KBM-7 (cell line): Measurements from ENCODE around the gene TMEM53.
A peak's percentile ranks its signal among the peaks of the same experiment; 100 is the strongest.
"Not testable (repeated sequence)": the region's sequence is repeated elsewhere in the genome, so short reads cannot be mapped to it uniquely, and the experiment has no call there.

Experiments
- DNase-seq: peaks from one replicate; pipeline ENCODE4 v3.0.0-alpha.2; 2015
- in situ Hi-C: fragments of 300-500 bp; cut with MboI; formaldehyde crosslinking; loops from 2 replicates; pipeline ENCODE4 v1.14.3; 2020; ENCODE audit warnings: low sequenced_read_pairs, low pct_unique_long_range_greater_than_20kb, mixed read lengths

The TMEM53 gene

DNA sequence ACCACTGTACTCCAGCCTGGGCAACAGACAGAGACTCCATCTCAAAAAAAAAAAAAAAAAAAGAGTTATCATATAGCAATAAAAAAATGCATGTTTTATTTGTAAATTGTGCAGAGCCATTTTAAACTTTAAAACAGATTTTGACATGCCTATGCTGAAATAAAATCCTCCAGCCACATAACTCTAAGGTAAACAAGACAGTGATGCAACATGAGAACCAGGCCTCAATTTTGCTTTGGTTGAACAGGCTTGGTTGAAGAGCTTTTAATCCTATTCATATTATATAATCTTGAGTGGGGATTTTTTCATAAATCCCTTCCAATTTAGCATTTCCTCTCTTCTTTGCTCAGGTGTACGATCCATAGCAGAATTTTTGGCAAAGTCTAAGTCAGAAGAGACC is 26.3 kb upstream of the TMEM53 start:
- in situ Hi-C loops: no loop called here
- DNase-seq: no peak

DNA sequence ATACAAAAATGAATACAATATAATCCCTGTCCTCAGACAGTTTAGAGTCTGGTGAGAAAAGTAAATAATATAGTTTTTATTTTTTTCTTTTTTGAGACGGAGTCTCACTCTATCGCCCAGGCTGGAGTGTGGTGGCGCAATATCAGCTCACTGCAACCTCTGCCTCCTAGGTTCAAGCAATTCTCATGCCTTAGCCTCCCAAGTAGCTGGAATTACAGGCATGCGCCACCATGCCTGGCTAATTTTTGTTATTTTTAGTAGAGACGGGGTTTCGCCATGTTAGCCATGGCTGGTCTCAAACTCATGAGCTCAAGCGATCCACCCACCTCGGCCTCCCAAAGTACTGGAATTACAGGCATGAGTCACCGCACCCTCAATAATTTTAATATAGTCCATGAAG is 25.1 kb upstream of the TMEM53 start:
- in situ Hi-C loops, DNase-seq: not testable (repeated sequence)

DNA sequence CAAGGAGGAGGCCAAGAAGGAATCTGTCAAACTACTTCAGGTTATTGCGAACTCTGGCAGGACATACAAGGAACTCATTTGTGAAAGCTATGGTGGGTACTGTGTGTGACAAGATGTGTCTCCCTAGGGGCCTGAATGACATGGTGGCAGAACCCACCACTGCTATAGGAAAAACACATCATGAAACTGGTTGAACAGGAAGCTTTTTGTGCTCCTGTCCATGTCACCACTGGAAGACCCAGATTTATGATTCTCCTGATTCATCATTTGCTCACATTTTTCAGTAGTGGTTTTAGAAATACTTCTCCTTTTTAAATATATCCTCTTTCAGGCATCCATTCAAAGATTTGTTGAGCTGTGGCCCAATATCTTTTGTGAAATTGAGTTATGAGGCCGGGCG is 23.9 kb upstream of the TMEM53 start:
- in situ Hi-C loops: no loop called here
- peak; percentile 53 for DNase-seq

DNA sequence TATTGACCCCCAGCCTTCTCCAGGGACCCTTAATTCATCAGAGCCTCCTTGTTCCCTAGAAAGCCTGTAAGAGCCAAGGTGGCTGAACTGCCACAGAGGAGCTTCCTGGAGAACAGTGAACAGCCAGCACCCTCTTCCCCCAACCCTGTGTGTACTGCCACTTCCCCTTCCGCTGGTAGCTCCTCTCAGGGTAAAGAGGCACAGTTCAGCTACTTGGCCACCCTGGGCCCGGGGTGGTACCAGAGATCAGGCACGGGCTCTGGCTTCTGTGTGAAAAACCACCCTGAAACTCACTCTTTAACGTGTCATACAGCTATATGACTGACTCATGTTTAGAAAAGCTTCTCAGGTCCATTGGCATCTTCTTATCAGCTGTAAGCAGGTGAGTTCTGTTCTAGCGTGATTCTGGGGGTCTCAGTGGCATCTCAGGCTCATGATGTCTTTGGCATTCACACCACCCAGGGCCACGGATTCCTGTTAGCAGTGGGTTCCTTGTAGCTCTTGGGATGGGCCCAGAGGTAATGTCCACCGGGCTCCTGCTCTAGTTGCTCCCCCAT is 22.6 kb upstream of the TMEM53 start:
- in situ Hi-C loops: no loop called here
- DNase-seq: peak; percentile 29

DNA sequence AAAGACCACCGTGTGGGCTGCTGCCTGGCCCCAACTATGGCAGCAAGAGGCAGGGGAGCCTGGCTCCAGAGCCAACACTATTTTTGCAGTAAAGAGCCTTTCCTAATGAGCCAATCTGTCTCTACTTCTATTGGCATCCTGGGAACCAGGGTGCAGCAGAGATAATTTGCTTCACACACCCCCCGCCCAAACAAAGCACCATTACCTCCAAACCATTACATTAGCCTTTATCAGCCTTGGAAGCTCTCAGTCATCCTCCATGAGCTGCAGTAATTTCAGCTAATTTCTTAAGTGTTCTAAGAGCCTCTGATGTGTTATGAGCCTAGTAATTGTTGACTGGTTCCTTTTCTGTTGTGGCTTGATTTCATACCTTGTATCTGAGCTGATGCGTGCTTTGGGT is 21.8 kb upstream of the TMEM53 start:
- DNase-seq: no peak
- in situ Hi-C loops: no loop called here

DNA sequence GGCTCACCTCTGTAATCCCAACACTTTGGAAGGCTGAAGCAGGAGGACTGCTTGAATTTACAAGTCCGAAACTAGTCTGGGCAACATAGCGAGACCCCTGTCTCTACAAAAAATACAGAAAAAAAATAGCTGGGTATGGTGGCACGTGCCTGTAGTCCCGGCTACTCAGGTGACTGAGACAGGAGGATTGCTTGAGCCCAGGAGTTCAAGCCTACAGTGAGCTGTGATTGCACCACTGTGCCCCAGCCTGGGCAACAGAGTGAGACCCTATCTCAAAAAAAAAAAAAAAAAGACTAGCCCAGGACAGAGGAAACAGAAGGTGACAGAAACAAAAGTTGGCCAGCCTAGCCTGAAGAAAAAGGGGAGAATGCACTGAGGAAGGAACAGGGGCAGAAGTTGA is 21.4 kb upstream of the TMEM53 start:
- no peak for DNase-seq
- in situ Hi-C loops: no loop called here

DNA sequence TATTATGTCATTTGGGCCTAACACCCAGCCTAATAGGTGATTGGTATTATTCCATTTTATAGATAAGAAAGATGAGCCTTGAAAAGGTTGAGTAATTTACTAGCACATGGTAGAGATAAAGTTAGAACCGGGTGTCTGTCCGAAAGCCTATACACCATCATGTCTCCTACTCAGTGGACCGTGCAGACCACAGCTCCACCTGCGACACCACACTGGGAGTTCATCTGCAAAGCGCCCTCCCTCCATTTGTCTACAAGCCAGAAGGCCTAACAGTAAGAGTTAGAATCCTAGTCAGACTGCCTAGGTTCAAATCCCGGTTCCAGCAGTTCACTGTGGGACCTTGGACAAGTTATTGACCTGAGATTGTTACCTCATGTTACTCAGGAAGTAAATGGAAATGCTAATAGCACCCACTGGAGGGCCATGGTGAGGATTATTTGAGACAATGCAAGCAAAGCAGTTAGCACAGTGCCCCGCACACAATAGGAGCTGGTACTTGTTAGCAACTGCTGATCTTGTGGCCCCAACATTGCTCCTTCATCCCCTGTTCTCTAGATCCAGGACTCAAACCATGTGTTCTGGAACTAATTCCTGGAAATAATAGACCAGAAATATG is 20.7 kb upstream of the TMEM53 start:
- no peak for DNase-seq
- in situ Hi-C loops: no loop called here

DNA sequence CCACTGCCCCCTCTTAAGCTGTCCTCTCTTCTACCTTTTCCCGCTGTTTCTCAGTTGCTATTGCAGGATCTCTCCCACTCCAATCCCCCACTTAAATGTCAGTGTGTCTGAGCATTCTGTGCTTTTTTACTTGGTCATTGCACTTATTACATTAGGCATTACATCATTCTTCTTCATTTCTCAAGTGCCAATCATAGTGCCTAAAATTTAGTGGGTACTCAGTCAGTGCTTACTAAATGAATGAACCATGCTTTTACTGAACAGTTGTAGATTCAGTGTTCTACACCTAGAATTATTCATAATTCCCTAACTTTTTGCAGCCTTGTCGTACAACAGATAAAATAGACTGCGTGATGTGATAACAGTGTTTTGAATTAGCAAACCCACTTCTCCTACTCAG is 19.6 kb upstream of the TMEM53 start:
- DNase-seq: no peak
- in situ Hi-C loops: no loop called here

DNA sequence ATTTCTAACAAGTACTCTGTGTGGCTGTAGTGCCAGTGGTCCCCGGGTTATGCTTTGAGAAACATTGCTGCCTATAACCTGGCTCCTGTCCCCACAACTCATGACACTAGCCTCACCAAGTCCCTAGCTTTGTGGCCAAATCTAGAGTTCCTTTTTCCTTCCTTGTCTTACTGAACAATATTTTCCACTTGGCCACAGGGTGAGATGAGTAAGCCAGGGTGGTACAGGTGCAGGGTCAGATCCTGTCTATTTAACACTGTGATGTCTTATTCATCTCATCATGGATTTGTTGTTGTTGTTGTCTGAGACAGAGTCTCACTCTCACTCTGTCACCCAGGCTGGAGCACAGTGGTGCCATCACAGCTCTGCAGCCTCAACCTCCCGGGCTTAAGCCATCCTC is 18.9 kb upstream of the TMEM53 start:
- DNase-seq: no peak
- in situ Hi-C loops: no loop called here

DNA sequence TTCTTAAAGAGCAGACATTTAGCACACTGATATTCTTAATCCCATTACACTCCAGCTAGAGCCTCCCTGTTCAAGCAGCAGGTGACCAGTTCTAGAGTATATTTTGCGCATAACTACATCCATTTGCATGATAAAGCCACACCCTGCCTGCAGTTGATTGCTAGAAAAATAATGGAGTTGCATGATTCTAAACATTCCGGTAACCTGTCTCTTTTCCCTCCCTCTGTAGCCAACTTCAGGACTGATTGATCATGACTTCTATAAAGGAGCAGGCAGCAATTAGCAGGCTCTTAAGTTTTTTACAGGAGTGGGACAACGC is 15.1 kb upstream of the TMEM53 start:
- DNase-seq: no peak
- in situ Hi-C loops: no loop called here

DNA sequence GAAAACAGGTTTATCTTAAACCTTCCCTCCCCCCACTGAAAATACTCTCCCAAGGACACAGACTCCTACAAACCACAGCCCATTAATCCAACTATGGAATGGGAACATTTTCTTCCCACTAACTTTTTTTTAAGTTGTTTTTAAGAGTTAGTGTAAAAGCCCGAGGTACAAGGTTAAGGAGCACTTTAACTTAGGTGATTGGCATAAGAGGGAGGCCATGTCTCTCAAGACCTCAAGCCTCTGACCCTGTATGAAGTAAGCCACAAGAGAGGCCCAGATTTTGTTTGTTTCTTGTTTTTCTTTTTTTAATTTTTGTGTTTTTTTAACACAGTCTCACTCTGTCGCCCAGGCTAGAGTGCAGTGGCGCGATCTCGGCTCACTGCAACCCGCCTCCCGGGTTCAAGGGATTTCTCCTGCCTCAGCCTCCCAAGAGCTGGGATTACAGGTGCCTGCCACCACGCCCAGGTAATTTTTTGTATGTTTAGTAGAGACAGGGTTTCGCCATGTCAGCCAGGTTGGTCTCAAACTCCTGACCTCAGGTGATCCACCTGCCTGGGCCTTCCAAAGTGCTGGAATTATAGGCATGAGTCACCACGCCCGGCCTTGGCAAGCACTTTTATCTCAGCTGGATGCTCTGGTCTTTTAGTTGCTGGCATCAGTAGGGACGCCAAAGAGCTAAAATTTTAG is 14.6 kb upstream of the TMEM53 start:
- in situ Hi-C loops: no loop called here

DNA sequence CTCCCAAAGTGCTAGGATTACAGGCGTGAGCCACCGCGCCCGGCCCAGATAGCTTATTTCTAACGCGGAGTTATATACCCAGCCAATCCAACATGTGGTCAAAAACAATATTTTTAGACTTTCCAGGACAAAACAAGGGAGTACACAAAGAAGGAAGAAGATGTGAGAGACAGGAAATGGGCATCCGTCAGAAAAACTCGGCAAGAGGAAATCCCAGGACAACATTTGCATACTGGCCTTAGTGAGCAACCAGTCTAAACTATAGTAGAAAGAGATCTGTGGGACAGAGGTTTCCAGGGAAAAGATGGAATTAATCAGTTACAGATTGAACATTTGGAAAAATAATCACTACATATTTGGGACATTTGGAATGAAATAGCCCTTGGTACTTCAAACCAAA is 11.6 kb upstream of the TMEM53 start:
- DNase-seq: no peak
- in situ Hi-C loops: no loop called here

More for the DNA sequence above, 14.6 kb upstream of the TMEM53 start:
- DNase-seq: no peak

DNA sequence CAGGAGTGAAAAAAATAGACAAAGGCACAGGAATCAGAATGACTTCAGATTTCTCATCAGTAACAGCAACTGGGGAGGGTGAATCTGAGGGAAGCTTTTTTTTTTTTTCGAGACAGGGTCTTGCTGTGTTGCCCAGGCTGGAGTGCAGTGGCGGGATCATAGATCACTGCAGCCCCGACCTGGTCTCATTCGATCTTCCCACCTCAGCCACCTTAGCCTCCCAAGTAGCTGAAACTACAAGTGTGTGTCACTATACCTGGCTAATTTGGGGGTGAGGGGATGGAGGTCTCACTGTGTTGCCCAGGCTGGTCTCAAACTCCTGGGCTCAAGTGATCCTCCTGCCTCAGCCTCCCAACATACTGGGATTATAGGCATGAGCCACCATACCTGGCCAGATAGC is 10.9 kb upstream of the TMEM53 start:
- in situ Hi-C loops: no loop called here
- no peak for DNase-seq

DNA sequence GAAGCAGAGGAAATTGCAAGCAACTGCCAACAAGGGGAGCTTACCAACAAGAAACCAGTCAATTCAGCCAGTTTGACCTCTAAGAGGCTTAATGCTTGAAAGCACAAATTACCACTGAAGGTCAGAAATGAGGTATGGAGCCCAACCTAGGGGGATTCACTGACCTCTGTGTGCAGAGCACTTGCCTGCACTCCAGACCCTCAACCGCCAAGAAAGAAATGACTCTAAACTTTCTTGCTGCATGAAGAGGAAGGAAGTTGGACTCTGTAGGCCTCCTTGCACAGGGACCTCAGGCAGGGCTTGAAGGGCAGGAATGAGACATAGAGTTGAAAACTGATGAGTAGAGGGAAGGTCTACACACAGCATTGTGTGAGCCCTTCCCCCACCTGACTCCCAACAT is 10.2 kb upstream of the TMEM53 start:
- DNase-seq: peak; percentile 74
- in situ Hi-C loops: no loop called here

DNA sequence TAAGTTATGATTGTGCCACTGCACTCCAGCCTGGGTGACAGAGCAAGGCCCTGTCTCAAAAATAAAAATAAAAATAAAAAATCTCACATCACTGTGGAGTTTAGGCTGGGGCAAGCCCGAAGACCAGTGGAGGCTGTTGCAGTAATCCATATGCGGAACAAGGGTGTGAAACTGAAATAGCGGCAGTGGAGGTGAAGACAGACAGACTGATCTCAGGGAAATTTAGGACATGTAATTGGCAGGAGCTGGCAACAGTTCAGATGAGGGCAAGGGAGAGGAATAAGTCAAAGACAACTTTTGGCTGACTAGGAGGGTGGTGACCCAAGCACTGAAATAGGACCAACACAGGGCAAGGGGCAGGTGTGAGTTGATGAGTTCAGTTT is 8.6 kb upstream of the TMEM53 start:
- in situ Hi-C loops: no loop called here
- no peak for DNase-seq

DNA sequence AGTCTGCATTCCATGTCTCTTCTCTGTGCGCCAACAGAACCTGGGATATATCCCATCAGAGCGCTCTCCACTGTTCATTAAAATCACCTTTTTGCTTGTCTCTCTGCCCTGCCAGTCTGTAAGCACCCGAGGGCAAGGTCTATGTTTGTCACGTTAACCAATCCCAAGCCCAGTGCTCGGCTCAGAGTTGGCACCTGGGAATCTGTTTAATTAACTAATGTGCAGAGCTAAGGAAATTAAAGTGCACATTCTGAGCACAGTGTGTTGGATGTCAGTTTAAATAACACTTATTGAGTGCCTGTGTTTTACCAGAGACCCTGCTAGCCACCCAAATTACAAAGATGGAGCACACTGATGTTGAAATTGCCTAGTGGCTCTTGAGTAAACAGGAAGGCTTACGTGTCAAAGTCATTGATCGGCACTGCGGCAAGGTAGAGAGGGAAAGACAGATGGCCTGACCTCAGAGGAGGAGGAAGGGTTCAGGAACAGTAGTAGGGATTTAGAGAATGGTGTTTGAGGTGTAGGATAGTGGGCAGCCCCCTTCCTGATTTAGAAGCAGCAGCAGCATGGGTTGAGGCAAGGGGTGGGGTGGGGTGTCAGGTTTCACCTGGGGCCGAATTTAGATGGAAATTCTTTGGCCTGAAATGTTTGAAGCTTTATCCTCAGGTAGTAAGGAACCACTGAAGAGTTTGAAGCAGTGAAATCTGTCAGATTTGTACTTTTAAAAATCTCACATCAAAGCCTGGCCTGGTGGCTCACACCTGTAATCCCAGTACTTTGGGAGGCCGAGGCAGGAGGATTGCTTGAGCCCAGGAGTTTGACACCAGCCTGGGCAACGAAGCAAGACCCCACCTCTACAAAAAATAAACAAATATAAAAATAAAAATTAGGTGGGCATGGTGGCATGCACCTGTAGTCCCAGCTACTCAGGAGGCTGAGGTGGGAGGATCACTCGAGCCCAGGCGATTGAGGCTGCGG is 7.9 kb upstream of the TMEM53 start:
- in situ Hi-C loops: no loop called here

DNA sequence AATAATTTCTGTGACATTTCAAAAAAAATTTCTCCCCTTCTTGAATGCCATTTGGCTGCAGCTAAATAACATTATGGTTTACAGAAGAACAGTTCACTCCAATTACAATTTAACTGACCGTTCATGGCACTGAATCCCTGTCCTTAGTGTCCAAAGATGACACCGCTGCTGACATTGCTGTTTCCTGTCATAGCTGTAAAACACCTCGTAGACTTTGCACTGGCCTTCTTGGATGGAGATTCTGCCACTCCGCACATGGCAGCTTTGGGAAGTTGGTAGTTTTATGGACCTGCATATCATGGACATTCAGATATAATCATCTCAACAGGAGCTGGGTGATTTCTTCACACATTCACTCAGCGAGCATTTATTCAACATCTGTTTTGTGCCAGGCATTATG is 5.2 kb upstream of the TMEM53 start:
- DNase-seq: no peak
- in situ Hi-C loops: no loop called here

More for the DNA sequence above, 7.9 kb upstream of the TMEM53 start:
- peak; percentile 33 for DNase-seq

DNA sequence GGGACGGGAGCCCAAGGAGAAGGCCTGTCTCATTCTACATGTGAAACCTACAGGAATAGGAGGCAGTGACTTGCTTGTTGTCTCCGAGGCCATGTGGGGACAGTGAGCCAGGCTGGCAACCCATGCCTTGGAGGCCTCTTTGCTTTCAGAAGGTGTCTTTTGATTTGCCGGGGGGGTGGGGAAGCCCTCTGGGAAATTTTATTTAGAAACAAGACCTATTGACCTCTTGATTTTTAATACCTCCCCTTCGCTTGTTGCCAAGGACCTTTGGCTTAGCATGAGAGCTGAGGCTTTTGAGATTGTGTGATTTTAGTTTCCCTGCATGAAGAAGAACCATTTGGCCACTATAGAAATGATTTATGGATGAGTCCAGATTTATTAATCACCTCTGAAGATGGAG is 4.3 kb upstream of the TMEM53 start:
- in situ Hi-C loops: no loop called here

DNA sequence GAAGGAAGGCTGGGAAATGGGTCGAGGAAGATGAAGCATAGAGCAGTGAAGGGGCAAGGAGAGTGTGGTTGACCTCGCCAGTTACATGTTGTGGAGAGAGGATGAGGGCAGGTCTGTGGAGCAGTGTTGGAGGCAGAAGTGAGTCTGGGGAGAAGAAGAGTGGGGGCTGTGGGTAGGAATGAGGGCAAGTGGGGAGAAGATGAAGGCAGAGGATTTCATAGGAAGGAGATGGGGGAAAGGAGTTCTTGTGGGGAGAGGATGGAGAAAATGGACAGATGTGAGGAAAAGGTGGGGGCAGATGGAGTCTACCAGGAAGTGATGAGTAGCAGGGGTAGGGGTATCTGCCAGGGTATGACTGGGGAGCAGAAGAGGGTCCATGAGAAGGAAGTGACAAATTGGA is 3.8 kb upstream of the TMEM53 start:
- in situ Hi-C loops: no loop called here
- DNase-seq: no peak

More for the DNA sequence above, 4.3 kb upstream of the TMEM53 start:
- DNase-seq: no peak

DNA sequence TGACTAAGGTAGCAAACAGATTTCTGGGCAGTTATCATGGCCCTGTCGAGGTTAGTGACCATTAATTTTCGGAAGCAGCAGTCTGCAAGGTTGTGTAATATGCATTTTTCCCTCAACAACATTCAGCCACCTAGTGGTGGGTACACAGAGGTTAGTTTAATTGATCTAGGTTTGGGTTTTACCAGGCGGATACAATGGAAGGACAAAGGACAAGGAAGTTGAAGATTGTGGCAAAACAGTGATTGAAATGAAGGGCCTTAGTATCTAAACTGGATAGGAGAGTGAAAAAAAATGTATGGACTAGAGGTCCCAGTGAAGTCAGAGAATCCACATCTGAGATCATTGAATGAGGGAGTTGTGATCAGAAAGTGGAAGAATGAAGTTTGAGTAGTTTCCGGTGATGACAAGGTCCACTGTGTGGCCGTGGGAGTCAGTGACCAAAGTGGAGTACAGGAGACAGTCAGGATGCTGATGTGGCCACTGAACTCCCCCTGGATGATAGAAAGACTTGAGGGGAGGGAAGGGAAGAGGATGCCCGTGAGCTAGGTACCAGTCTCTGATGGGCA is 3.0 kb upstream of the TMEM53 start:
- DNase-seq: peak; percentile 69
- in situ Hi-C loops: no loop called here
